Right atrium auricular region (tissue), 2 donors: ENCODE data around the gene EFCAB12. TPM values are rescaled to one million over a fixed set of nuclear protein-coding genes. Genes with fewer than 3 reads are reported as not detected.
"Not testable (repeated sequence)": the region's sequence is repeated elsewhere in the genome, so short reads cannot be mapped to it uniquely, and the experiment has no call there.

Experiments used
- DNase-seq: peaks from one replicate; pipeline ENCODE4 v3.0.0-alpha.2; 2019; ENCODE audit warnings: low spot score
- H3K27ac ChIP-seq, 2 donors: fragments of 200-600 bp; sonication (generic); 1 replicate in 1 of 2; 2 replicates in 1 of 2; pipeline ENCODE4 v1.5.1; 2016 to 2019
- H3K27me3 ChIP-seq, 2 donors: fragments of 200-600 bp; sonication (generic); one replicate each; pipeline versions ENCODE4 v1.5.1 to v1.6.0; 2017 to 2019
- H3K36me3 ChIP-seq: fragments of 200-600 bp; sonication (generic); one replicate; pipeline ENCODE4 v1.5.1; 2016
- H3K4me1 ChIP-seq, 2 donors: fragments of 200-600 bp; sonication (generic); one replicate each; pipeline versions ENCODE4 v1.5.1 to v1.6.0; 2017 to 2019
- H3K4me3 ChIP-seq, 2 donors: fragments of 200-600 bp; sonication (generic); 1 replicate in 1 of 2; 2 replicates in 1 of 2; pipeline ENCODE4 v1.5.1; 2017 to 2019; ENCODE audit warnings: mild to moderate bottlenecking in 1 of 2, moderate library complexity in 1 of 2
- H3K9me3 ChIP-seq, 2 donors: fragments of 200-600 bp; sonication (generic); one replicate each; pipeline ENCODE4 v1.5.1; 2019
- total RNA-seq, 2 donors: library from RNA; depleted of rRNA; stranded (reverse); fragments of >200 nt; gene quantifications; one replicate each; pipeline ENCODE4 v1.1.0, GENCODE V29; 2016
- TF ChIP-seq, protein P1 (sequence below), 2 donors: fragments of 200-600 bp; sonication (generic); IDR thresholded peaks; one replicate each; pipeline ENCODE4 v1.5.1; 2019; ENCODE audit warnings: antibody characterized with exemption in 2 of 2

EFCAB12 gene
- total RNA-seq, 2 donors from 2014 or later, result 0.28 TPM; not detected in 1

DNA sequence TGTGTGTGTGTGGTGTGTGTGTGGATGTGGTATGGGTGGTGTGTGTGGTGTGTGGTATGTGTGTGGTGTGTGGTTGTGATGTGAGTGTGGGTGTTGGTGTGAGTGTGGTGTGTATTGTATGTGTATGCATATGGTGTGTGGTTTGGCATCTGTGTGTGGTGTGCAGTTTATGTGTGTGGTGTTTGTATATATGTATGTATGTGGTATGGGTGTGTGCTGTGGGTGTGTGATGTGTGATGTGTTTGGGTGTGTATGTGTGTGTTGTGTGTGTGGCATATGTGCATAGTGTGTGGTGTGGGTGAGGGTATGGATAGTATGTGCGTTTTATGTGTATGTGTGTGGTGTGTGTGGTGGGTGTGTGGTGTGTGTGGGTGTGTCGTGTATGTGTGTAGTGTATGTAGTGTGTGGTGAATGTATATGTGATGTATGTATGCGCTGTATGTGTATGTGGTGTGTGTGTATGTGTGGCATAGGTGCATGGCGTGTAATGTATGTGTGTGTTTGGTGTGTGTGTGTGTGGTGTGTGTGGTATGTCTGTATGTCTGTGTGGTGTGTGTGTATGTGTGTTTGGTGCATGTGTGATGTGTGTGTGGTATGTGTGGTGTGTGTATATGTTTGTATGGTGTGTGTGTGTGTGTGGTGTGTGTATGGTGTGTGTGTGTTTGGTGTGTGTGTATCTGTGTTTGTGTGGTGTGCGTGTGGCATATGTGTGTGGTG is 58.0 kb downstream of the EFCAB12 start:
- H3K36me3 ChIP-seq, result no peaks in the 10 kb centered on the region
- TF ChIP-seq, protein P1, sequence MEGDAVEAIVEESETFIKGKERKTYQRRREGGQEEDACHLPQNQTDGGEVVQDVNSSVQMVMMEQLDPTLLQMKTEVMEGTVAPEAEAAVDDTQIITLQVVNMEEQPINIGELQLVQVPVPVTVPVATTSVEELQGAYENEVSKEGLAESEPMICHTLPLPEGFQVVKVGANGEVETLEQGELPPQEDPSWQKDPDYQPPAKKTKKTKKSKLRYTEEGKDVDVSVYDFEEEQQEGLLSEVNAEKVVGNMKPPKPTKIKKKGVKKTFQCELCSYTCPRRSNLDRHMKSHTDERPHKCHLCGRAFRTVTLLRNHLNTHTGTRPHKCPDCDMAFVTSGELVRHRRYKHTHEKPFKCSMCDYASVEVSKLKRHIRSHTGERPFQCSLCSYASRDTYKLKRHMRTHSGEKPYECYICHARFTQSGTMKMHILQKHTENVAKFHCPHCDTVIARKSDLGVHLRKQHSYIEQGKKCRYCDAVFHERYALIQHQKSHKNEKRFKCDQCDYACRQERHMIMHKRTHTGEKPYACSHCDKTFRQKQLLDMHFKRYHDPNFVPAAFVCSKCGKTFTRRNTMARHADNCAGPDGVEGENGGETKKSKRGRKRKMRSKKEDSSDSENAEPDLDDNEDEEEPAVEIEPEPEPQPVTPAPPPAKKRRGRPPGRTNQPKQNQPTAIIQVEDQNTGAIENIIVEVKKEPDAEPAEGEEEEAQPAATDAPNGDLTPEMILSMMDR (IDR thresholded peaks at IDR 0.05), result no peak
- no peaks in the 10 kb centered on the region for H3K4me1 ChIP-seq
- H3K4me3 ChIP-seq, result no peak overlapping the region
- DNase-seq, result no peak
- no peaks in the 10 kb centered on the region for H3K27me3 ChIP-seq
- H3K9me3 ChIP-seq, result no peaks in the 10 kb centered on the region
- no peak overlapping the region for H3K27ac ChIP-seq

DNA sequence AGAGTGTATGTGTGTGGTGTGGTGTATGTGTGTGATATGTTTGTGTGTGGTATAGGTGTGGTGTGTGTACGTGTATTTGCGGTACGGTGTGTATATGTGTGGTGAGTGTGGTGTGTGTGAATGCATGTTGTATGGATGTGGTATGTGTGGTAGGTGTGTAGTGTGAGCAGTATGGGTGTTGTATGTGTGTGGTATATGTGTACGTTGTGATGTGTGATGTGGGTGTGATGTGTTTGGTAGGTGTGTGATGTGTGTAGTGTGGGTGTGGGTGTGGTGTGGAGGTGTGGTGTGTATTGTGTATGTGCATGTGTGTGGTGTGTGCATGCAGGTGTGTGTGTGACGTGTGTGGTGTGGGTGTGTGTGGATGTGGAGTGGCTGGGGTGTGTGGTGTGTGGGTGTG is 58.7 kb downstream of the EFCAB12 start:
- Histone ChIP-seq H3K27ac (no peak overlapping the region), H3K4me1 (no peaks in the 10 kb centered on the region), H3K27me3 (no peaks in the 10 kb centered on the region), H3K4me3 (no peak overlapping the region), H3K9me3 (no peaks in the 10 kb centered on the region), H3K36me3 (no peaks in the 10 kb centered on the region)
- no peak for DNase-seq
- TF ChIP-seq, protein P1 (IDR thresholded peaks at IDR 0.05), result no peak

DNA sequence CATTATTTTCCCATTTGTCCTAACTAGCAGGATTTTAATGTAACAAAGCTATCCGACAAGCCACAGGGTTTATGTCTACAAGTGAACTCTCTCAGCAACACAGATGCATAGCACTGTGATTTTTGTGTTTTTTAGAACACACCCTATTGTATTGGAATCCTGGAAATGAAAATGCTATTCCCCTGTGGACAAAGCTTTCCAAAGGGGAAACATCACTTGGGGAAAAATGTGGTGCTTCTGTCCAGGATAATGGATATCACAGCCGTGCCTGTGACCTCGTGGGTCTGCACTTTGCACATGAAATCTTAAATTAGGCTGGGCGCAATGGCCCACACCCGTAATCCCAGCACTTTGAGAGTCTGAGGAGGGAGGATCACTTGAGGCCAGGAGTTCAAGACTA is 60.6 kb downstream of the EFCAB12 start:
- H3K27ac ChIP-seq, result no peak overlapping the region

DNA sequence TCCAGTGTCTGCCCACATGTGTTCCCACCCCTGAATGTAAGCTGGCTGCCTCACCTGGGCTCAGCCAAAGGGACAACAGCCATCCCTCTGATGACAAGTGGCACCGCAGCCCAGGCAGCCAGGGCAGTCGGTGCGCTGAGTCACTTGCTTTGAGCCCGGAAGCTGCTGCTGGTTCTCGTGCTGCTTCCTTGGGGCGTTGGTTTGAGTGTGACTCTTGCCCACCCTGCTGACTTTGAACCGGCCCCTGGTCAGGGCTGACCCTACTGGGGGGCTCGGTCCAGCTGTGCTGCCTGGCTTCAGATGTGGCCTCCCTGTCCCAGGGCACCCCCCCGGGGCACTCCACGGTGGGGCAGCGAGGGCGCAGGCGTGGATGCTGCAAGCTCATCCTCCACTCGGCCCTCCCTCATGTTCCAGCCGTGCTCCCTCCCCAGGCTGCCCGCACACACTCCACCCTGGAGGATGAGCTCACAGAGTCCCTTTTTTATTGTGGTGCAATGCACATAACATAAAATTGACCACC is 62.1 kb downstream of the EFCAB12 start:
- Histone ChIP-seq H3K9me3 (no peaks in the 10 kb centered on the region), H3K4me3 (no peak overlapping the region), H3K27ac (no peak overlapping the region), H3K36me3 (no peaks in the 10 kb centered on the region), H3K27me3 (no peaks in the 10 kb centered on the region), H3K4me1 (no peaks in the 10 kb centered on the region)
- no peak for DNase-seq
- TF ChIP-seq, protein P1 (IDR thresholded peaks at IDR 0.05), result no peak

More for the DNA sequence above, 60.6 kb downstream of the EFCAB12 start:
- no peaks in the 10 kb centered on the region for H3K36me3 ChIP-seq
- H3K9me3 ChIP-seq, result no peaks in the 10 kb centered on the region
- no peaks in the 10 kb centered on the region for H3K4me1 ChIP-seq
- TF ChIP-seq, protein P1 (IDR thresholded peaks at IDR 0.05), result no peak
- no peaks in the 10 kb centered on the region for H3K27me3 ChIP-seq
- DNase-seq, result no peak
- H3K4me3 ChIP-seq, result no peak overlapping the region

DNA sequence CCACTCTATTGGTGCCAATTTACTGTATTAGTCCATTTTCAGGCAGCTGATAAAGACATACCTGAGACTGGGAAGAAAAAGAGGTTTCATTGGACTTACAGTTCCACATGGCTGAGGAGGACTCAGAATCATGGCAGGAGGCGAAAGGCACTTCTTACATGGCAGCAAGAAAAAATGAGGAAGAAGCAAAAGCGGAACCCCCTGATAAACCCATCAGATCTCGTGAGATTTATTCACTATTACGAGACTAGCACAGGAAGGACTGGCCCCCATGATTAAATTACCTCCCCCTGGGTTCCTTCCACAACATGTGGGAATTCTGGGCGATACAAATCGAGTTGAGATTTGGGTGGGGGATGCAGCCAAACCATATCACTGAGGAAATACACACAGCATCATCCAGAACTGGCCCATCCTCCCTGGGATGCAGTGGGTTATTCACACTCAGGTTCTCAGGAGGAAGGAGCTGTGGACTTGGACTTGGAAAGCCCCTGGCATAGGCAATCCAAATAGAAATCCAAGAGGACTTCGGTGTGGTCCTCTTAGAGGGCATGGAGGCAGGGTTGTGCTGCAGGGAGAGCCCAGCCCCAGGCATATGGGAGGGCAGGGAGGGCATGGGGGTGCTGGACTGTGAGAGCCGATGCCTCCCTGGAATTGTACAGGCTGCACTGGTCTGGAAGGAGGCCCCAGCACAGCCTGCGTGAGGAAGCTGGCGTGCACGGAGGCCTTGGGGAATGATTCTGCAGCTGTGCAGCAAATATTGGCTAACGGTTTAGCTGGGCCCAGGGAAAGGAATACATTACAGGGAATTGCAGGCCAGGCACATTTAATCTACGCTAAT is 62.9 kb downstream of the EFCAB12 start:
- DNase-seq, result no peak
- no peak overlapping the region for H3K27ac ChIP-seq
- no peak overlapping the region for H3K4me3 ChIP-seq
- H3K9me3 ChIP-seq, result no peaks in the 10 kb centered on the region
- H3K36me3 ChIP-seq, result no peaks in the 10 kb centered on the region
- TF ChIP-seq, protein P1 (IDR thresholded peaks at IDR 0.05), result no peak
- H3K27me3 ChIP-seq, result no peaks in the 10 kb centered on the region
- H3K4me1 ChIP-seq, result no peaks in the 10 kb centered on the region

DNA sequence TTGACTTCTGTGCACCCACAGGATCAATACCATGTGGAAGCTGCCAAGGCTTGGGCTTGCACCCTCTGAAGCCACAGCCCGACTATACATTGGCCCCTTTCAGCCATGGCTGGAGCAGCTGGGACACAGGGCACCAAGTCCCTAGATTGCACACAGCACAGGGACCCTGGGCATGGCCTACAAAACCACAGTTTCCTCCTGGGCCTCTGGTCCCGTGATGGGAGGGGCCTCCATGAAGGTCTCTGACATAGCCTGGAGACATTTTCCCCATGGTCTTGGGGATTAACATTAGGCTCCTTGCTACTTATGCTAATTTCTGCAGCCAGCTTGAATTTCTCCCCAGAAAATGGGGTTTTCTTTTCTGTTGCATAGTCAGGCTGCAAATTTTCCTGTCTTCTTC is 63.6 kb downstream of the EFCAB12 start:
- H3K4me1 ChIP-seq, H3K9me3 ChIP-seq, DNase-seq, H3K4me3 ChIP-seq, H3K27me3 ChIP-seq, H3K27ac ChIP-seq, H3K36me3 ChIP-seq: not testable (repeated sequence)

DNA sequence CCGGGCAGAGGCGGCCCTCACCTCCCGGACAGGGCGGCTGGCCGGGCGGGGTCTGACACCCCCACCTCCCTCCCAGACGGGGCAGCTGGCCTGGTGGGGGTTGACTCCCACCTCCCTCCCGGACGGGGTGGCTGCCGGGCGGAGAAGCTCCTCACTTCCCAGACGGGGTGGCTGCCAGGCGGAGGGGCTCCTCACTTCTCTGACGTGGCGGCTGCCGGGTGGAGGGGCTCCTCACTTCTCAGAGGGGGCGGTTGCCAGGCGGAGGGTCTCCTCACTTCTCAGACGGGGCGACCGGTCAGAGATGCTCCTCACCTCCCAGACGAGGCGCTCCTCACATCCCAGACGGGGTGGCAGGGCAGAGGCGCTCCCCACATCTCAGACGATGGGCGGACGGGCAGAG is 65.1 kb downstream of the EFCAB12 start:
- not testable (repeated sequence) for H3K36me3 ChIP-seq, H3K4me3 ChIP-seq, H3K27me3 ChIP-seq, H3K27ac ChIP-seq, H3K4me1 ChIP-seq, DNase-seq, H3K9me3 ChIP-seq
